NCI-H748 (cell line): ENCODE measurements around the gene KSR2.
A peak's percentile ranks its signal among the peaks of the same experiment; 100 is the strongest.

Source experiments
- DNase-seq: peaks from one replicate; lab custom pipeline; 2025; ENCODE audit not compliant: unreplicated experiment; lab: John Stamatoyannopoulos, UW

KSR2 gene

GRCh38 chr12:117702741-117703140 lies 266.0 kb downstream of the KSR2 start:
- DNase-seq = no peak

- DNase-seq = no peak
These were observed 269.2 kb downstream of the KSR2 start for GRCh38 chr12:117699575-117699974.

GRCh38 chr12:117699118-117699517 lies 269.7 kb downstream of the KSR2 start:
- no peak for DNase-seq

GRCh38 chr12:117695956-117696355 lies 272.8 kb downstream of the KSR2 start:
- no peak for DNase-seq

GRCh38 chr12:117692512-117692911 lies 276.3 kb downstream of the KSR2 start:
- no peak for DNase-seq

GRCh38 chr12:117689857-117690256 lies 278.9 kb downstream of the KSR2 start:
- DNase-seq = no peak

GRCh38 chr12:117688446-117688845 lies 280.3 kb downstream of the KSR2 start:
- no peak for DNase-seq

- peak; percentile 9 for DNase-seq
These were observed 281.8 kb downstream of the KSR2 start for GRCh38 chr12:117686911-117687377.

GRCh38 chr12:117686210-117686609 lies 282.6 kb downstream of the KSR2 start:
- DNase-seq = no peak

- DNase-seq = peak; percentile 74
These were observed 283.5 kb downstream of the KSR2 start for GRCh38 chr12:117685110-117685926.

GRCh38 chr12:117684471-117684870 lies 284.3 kb downstream of the KSR2 start:
- no peak for DNase-seq

- DNase-seq = no peak
These were observed 288.5 kb downstream of the KSR2 start for GRCh38 chr12:117680312-117680711.

GRCh38 chr12:117679776-117680175 lies 289.0 kb downstream of the KSR2 start:
- DNase-seq = no peak

- no peak for DNase-seq
These were observed 294.0 kb downstream of the KSR2 start for GRCh38 chr12:117674763-117675162.

GRCh38 chr12:117674313-117674712 lies 294.5 kb downstream of the KSR2 start:
- DNase-seq = no peak

- DNase-seq = peak; percentile 56
These were observed 297.1 kb downstream of the KSR2 start for GRCh38 chr12:117671734-117672133.

- no peak for DNase-seq
These were observed 304.6 kb downstream of the KSR2 start for GRCh38 chr12:117664169-117664568.

- no peak for DNase-seq
These were observed 306.0 kb downstream of the KSR2 start for GRCh38 chr12:117662620-117663395.

GRCh38 chr12:117662220-117662619 lies 306.6 kb downstream of the KSR2 start:
- no peak for DNase-seq

- no peak for DNase-seq
These were observed 307.3 kb downstream of the KSR2 start for GRCh38 chr12:117661471-117661870.

- no peak for DNase-seq
These were observed 307.9 kb downstream of the KSR2 start for GRCh38 chr12:117660896-117661295.

GRCh38 chr12:117658226-117658625 lies 310.6 kb downstream of the KSR2 start:
- DNase-seq = no peak
